ENCODE results near the gene SETD2. TPM values are rescaled to one million over a fixed set of nuclear protein-coding genes. Genes with fewer than 3 reads are reported as not detected.

Gene SETD2
- total and polyA plus RNA-seq, 2 of the 8 experiments (the other 6 are each of a cell fraction or from before 2014, with no cell fraction given) = 15.7 to 46.3 TPM

DNA sequence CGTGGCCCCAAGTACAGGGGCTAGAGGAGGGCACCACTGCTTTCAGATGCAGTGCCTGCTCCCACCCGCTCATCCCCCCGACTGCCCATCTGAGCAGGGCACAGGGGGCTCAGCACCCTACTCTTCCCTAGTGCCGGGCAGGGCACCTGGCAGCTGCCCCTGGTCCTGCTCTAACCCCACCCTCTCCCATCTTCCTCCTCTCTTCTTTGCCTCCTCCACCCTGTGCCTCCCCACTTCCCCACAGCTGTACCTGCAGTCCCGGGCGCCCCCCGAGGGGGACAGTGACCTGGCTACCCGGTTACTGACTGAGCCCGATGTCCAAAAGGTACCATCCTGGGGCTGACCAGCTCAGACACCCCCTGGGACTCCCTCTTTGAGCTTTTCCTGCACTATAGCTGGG lies 171.7 kb downstream of the SETD2 start (continued):
- TF ChIP-seq, protein P1, sequence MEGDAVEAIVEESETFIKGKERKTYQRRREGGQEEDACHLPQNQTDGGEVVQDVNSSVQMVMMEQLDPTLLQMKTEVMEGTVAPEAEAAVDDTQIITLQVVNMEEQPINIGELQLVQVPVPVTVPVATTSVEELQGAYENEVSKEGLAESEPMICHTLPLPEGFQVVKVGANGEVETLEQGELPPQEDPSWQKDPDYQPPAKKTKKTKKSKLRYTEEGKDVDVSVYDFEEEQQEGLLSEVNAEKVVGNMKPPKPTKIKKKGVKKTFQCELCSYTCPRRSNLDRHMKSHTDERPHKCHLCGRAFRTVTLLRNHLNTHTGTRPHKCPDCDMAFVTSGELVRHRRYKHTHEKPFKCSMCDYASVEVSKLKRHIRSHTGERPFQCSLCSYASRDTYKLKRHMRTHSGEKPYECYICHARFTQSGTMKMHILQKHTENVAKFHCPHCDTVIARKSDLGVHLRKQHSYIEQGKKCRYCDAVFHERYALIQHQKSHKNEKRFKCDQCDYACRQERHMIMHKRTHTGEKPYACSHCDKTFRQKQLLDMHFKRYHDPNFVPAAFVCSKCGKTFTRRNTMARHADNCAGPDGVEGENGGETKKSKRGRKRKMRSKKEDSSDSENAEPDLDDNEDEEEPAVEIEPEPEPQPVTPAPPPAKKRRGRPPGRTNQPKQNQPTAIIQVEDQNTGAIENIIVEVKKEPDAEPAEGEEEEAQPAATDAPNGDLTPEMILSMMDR (IDR thresholded peaks at IDR 0.05; ENCODE audit: control extremely low read depth in 1 of 3, insufficient read depth in 1 of 3, low read depth in 1 of 3, low read length in 3 of 3) = no peak

All from H1 (cell line).